ENCODE results near the gene JADE2.

JADE2 gene

DNA sequence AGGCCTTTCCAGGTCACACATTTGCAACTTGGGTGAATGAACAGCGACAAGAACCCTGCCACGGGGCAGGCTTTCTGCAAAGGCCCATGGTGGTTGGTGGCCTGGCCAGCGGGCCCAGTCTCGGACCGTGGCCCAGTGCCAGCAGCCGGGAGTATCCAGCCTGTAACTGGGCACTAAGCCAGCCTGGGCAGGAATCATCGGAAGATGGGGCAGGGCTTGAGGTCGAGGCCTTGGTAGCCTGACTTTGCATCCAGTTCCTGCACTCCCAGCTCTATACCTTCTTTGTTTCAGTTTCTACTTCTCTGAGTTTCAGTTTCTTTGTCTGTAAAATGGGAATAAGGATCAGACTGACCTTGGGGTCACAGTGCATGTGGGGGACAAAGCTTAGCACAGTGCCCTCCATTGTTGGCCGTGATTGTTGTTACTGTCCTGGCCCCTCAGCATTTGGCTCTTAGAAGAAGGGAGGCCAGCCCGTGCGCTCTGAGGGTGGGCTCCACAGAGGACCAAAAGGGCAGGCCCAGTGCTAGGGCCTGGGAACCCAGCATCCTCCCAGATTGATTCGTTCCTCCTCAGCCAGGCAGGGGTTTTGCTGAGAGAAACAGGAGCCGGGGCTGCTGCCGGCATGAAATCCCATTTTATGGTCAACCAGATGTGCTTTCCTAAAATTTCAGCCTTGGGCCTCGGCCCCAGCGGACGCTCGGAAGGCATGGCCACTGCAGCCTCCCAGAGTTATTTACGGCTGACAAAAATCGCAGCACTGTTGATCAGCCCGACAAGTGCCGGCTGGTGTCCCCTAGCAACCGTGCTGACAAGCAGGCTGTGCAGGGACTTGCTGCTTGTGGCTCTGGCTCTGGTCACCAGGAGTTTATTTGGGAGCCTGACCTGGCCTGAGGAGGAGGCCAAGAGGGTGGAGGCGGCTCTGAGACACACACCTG, 43.6 kb downstream of the JADE2 start:
- no peak for DNase-seq (ENCODE audit: insufficient read length)
- FAIRE-seq = no peak
- TF ChIP-seq TAF1 (IDR thresholded peaks at IDR 0.05; ENCODE audit: borderline replicate concordance, low read depth, low read length) (no peak), POLR2A (IDR thresholded peaks at IDR 0.05; ENCODE audit: low read depth, low read length) (no peak)

GRCh38 chr5:134569758-134570364, 44.4 kb downstream of the JADE2 start:
- FAIRE-seq (no peak), DNase-seq (ENCODE audit: insufficient read length) (no peak)
- TF ChIP-seq TAF1 (IDR thresholded peaks at IDR 0.05; ENCODE audit: borderline replicate concordance, low read depth, low read length) = no peak
- TF ChIP-seq POLR2A (IDR thresholded peaks at IDR 0.05; ENCODE audit: low read depth, low read length) = no peak
- TF ChIP-seq POLR2AphosphoS5 (IDR thresholded peaks at IDR 0.05; ENCODE audit: low read depth, low read length) = no peak

DNA sequence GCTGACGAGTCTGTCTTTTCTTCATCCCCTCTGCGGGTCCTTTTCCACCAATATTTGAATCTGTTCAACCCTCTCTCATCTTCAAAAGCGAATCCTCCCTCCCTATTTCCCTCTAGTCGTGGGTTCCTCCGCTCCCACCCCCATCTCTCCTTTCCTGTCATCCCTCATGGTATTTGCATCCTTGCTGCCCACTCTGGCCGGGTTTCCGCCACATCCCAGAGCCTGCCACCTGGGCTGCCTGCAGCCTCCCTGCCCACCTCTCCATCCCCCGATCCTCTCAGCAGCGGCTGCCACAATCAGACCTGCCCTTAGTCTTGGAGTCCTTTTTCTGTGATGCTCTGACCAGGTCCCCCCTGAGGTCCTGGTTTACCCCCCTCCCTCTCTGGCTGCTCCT, 44.9 kb downstream of the JADE2 start:
- DNase-seq (ENCODE audit: insufficient read length) (no peak), FAIRE-seq (no peak)
- TF ChIP-seq POLR2A (IDR thresholded peaks at IDR 0.05; ENCODE audit: low read depth, low read length) (no peak), POLR2AphosphoS5 (IDR thresholded peaks at IDR 0.05; ENCODE audit: low read depth, low read length) (no peak), TAF1 (IDR thresholded peaks at IDR 0.05; ENCODE audit: borderline replicate concordance, low read depth, low read length) (no peak)

DNA sequence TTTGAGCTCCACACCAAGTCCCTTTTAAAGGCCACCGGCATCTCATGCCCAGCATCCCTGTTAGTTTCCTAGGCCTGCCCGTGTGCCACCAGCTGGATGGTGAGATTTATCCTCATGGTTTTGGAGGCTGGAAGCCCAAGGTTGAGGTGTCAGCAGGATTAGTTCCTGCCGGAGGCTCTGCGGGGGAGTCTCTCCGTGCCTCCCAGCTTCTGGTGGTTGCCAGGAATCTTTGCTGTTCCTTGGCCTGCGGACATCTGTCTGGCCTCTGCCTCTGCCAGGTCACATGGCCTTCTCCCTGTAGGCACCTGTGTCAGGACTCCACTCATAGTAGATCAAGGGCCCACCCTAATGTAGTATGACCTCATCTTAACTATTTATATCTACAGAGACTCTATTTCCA, 45.4 kb downstream of the JADE2 start:
- TF ChIP-seq POLR2AphosphoS5 (IDR thresholded peaks at IDR 0.05; ENCODE audit: low read depth, low read length) (no peak), TAF1 (IDR thresholded peaks at IDR 0.05; ENCODE audit: borderline replicate concordance, low read depth, low read length) (no peak), POLR2A (IDR thresholded peaks at IDR 0.05; ENCODE audit: low read depth, low read length) (no peak)
- DNase-seq (ENCODE audit: insufficient read length) = no peak
- FAIRE-seq = no peak

DNA sequence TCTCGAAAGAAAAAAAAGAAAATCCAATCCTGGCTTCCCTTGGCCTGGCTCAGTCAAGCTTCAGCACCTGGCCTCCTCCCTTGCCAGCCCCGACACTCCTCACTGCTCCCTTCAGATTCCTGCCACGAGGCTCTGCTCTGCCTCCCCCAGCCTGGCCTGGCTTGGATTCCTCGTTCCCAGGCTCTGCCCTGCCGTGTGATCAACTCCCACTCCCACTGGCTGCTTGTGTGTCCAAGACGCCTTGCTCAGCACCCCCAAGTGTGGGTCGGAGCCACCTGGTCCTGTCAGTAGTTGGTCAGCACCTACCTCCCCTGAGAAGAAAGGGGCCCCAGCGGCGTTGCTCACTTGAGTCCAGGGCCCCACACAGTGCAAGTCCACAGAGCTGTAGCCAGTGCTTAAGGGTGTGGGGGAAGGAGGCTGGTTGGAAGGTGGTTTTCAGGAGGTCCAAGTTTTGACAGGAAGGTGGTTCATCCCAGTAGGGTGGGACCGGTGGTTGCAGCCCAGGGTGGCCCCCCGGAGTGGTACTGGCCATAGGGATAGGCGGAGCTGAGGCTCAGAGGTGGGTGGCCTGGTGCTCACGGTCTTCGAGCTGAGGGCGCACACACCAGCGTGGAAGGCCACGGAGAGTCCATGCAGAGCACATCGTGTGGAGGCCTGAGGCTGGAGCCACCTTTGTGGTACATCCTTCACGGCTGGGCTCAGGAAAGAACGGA, 46.4 kb downstream of the JADE2 start:
- FAIRE-seq (no peak), DNase-seq (ENCODE audit: insufficient read length) (no peak)
- TF ChIP-seq TAF1 (IDR thresholded peaks at IDR 0.05; ENCODE audit: borderline replicate concordance, low read depth, low read length) (no peak), POLR2A (IDR thresholded peaks at IDR 0.05; ENCODE audit: low read depth, low read length) (no peak), POLR2AphosphoS5 (IDR thresholded peaks at IDR 0.05; ENCODE audit: low read depth, low read length) (no peak)

GRCh38 chr5:134572811-134573210, 47.3 kb downstream of the JADE2 start:
- no peak for FAIRE-seq
- TF ChIP-seq POLR2A (IDR thresholded peaks at IDR 0.05; ENCODE audit: low read depth, low read length) (no peak), POLR2AphosphoS5 (IDR thresholded peaks at IDR 0.05; ENCODE audit: low read depth, low read length) (no peak), TAF1 (IDR thresholded peaks at IDR 0.05; ENCODE audit: borderline replicate concordance, low read depth, low read length) (no peak)
- DNase-seq (ENCODE audit: insufficient read length) = no peak

- no peak for FAIRE-seq
- no peak for DNase-seq (ENCODE audit: insufficient read length)
These were observed 49.1 kb downstream of the JADE2 start for GRCh38 chr5:134574521-134574920.

DNA sequence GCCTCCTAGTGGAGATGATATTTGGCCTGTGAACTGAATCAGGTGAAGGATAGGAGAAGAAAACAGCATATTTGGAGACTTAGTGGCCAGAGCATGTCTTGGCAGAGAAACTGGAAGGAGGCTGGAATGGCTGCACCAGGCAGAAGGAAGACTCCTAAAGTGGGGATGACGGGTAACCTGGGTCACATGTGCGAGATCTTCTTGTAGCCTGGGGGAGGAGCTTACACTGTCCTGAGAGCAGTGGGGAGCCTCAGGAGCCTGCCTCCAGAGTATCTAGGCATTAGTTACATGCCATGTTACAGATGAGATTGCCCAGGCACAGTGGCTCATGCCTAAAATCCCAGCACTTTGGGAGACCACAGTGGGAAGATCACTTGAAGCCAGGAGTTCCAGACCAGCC, 49.8 kb downstream of the JADE2 start:
- no peak for DNase-seq (ENCODE audit: insufficient read length)
- TF ChIP-seq TAF1 (IDR thresholded peaks at IDR 0.05; ENCODE audit: borderline replicate concordance, low read depth, low read length) = no peak
- no peak for TF ChIP-seq POLR2AphosphoS5 (IDR thresholded peaks at IDR 0.05; ENCODE audit: low read depth, low read length)
- no peak for TF ChIP-seq POLR2A (IDR thresholded peaks at IDR 0.05; ENCODE audit: low read depth, low read length)
- no peak for FAIRE-seq

More at GRCh38 chr5:134574521-134574920, 49.1 kb downstream of the JADE2 start:
- TF ChIP-seq POLR2A (IDR thresholded peaks at IDR 0.05; ENCODE audit: low read depth, low read length) = no peak

DNA sequence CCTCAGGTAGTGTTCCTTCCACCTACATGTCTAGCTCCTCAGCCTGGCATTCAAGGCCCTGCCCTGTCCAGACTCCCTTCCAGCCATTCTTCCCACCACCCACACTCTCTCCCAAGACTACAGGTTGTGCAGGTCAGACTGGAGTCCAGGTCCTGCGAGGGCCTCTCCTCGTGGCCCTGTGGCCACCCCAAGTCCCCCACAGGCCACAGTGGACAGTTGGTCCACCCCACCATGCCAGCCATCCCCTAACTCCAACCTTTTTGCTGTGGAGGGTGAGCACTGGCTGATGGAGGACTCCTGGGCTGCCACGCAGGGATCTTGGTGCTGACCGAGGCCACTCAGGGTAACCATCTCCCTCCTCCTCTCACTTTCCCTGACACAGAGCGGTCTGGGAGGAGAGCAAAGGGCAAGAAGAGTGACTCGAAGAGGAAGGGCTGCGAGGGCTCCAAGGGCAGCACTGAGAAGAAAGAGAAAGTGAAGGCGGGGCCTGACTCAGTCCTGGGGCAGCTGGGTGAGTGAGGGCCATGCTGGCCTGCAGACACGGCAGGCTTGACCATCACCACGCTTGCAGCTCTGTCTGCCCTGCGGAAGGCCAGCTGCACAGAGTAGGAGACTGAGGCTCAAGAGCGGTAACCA, 51.0 kb downstream of the JADE2 start:
- FAIRE-seq (no peak), DNase-seq (ENCODE audit: insufficient read length) (no peak)
- no peak for TF ChIP-seq POLR2A (IDR thresholded peaks at IDR 0.05; ENCODE audit: low read depth, low read length)
- no peak for TF ChIP-seq TAF1 (IDR thresholded peaks at IDR 0.05; ENCODE audit: borderline replicate concordance, low read depth, low read length)
- no peak for TF ChIP-seq POLR2AphosphoS5 (IDR thresholded peaks at IDR 0.05; ENCODE audit: low read depth, low read length)

- no peak for FAIRE-seq
- TF ChIP-seq TAF1 (IDR thresholded peaks at IDR 0.05; ENCODE audit: borderline replicate concordance, low read depth, low read length) = no peak
- TF ChIP-seq POLR2AphosphoS5 (IDR thresholded peaks at IDR 0.05; ENCODE audit: low read depth, low read length) = no peak
- TF ChIP-seq POLR2A (IDR thresholded peaks at IDR 0.05; ENCODE audit: low read depth, low read length) = no peak
- DNase-seq (ENCODE audit: insufficient read length) = no peak
These were observed 51.7 kb downstream of the JADE2 start for GRCh38 chr5:134577022-134577795.

Data from GM12892 (cell line).